Colonic mucosa (tissue), 4 donors: Measurements from ENCODE around the gene PLRG1. TPM values are rescaled to one million over a fixed set of nuclear protein-coding genes. Genes with fewer than 3 reads are reported as not detected.

ENCODE experiments used
- DNase-seq: peaks from one replicate; pipeline ENCODE4 v3.0.0-alpha.2; 2020
- H3K27ac ChIP-seq: fragments of 200-600 bp; one replicate; pipeline ENCODE4 v1.8.0; 2021
- H3K27me3 ChIP-seq: fragments of 200-600 bp; one replicate; pipeline ENCODE4 v1.8.0; 2021
- H3K36me3 ChIP-seq: fragments of 200-600 bp; one replicate; pipeline ENCODE4 v1.8.0; 2021
- H3K4me1 ChIP-seq: fragments of 200-600 bp; one replicate; pipeline ENCODE4 v1.8.0; 2021; ENCODE audit warnings: mild to moderate bottlenecking
- H3K4me3 ChIP-seq: fragments of 200-600 bp; one replicate; pipeline ENCODE4 v1.8.0; 2021
- H3K9ac ChIP-seq, 2 donors: one replicate each; pipeline ENCODE4 v1.7.0; 2013; ENCODE audit warnings: control low read depth in 2 of 2, low read depth in 2 of 2, low read length in 2 of 2
- H3K9me3 ChIP-seq: fragments of 200-600 bp; one replicate; pipeline ENCODE4 v1.8.0; 2021
- intact Hi-C: fragments of 100-400 bp; cut with DNase I; formaldehyde crosslinking; loops from one replicate; pipeline ENCODE4 v1.14.1; 2022
- total RNA-seq, 2 donors: library from RNA; stranded (reverse); fragmentation: NEBNext Ultra II Directional in 1 of 2; extraction: Animal tissue kit (Norgen Biotek cat#: 25700) in 1 of 2; gene quantifications; one replicate each; pipeline ENCODE4 v1.2.1, GENCODE V29; 2021
- TF ChIP-seq, protein P1 (sequence below): fragments of 200-600 bp; IDR thresholded peaks from one replicate; pipeline ENCODE4 v1.8.0; 2022; ENCODE audit warnings: antibody characterized with exemption, mild to moderate bottlenecking
- donor health status: healthy.
- donor health status: DM: no; HTN: no; CAD: no.
- donor health status: DM: no; HTN: no; CAD: no.

PLRG1 gene
- total RNA-seq, 2 donors from 2014 or later = 60.4 to 74.3 TPM

GRCh38 chr4:154516318-154517029, 33.7 kb downstream of the PLRG1 start:
- DNase-seq = no peak
- Histone ChIP-seq H3K27me3 (no peaks in the 10 kb centered on the region), H3K9me3 (no peaks in the 10 kb centered on the region), H3K4me1 (no peaks in the 10 kb centered on the region), H3K9ac (no peak overlapping the region), H3K27ac (no peak overlapping the region), H3K4me3 (no peak overlapping the region), H3K36me3 (no peaks in the 10 kb centered on the region)
- TF ChIP-seq, protein P1, sequence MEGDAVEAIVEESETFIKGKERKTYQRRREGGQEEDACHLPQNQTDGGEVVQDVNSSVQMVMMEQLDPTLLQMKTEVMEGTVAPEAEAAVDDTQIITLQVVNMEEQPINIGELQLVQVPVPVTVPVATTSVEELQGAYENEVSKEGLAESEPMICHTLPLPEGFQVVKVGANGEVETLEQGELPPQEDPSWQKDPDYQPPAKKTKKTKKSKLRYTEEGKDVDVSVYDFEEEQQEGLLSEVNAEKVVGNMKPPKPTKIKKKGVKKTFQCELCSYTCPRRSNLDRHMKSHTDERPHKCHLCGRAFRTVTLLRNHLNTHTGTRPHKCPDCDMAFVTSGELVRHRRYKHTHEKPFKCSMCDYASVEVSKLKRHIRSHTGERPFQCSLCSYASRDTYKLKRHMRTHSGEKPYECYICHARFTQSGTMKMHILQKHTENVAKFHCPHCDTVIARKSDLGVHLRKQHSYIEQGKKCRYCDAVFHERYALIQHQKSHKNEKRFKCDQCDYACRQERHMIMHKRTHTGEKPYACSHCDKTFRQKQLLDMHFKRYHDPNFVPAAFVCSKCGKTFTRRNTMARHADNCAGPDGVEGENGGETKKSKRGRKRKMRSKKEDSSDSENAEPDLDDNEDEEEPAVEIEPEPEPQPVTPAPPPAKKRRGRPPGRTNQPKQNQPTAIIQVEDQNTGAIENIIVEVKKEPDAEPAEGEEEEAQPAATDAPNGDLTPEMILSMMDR = no peak
- intact Hi-C loops = no loop called here

- intact Hi-C loops = no loop called here
- H3K9me3 ChIP-seq = no peaks in the 10 kb centered on the region
- H3K4me3 ChIP-seq = no peak overlapping the region
- no peak for DNase-seq
- no peaks in the 10 kb centered on the region for H3K4me1 ChIP-seq
- H3K27me3 ChIP-seq = no peaks in the 10 kb centered on the region
- no peaks in the 10 kb centered on the region for H3K36me3 ChIP-seq
- TF ChIP-seq, protein P1 = no peak
- H3K27ac ChIP-seq = no peak overlapping the region
- H3K9ac ChIP-seq = no peak overlapping the region
Observed at GRCh38 chr4:154511981-154512380, 38.2 kb downstream of the PLRG1 start.

- TF ChIP-seq, protein P1 = no peak
- Histone ChIP-seq H3K9me3 (no peaks in the 10 kb centered on the region), H3K27ac (no peak overlapping the region), H3K4me1 (no peaks in the 10 kb centered on the region), H3K9ac (no peak overlapping the region), H3K27me3 (no peaks in the 10 kb centered on the region), H3K4me3 (no peak overlapping the region), H3K36me3 (no peaks in the 10 kb centered on the region)
- no peak for DNase-seq
- intact Hi-C loops = no loop called here
Observed at GRCh38 chr4:154511548-154511947, 38.7 kb downstream of the PLRG1 start.

DNA sequence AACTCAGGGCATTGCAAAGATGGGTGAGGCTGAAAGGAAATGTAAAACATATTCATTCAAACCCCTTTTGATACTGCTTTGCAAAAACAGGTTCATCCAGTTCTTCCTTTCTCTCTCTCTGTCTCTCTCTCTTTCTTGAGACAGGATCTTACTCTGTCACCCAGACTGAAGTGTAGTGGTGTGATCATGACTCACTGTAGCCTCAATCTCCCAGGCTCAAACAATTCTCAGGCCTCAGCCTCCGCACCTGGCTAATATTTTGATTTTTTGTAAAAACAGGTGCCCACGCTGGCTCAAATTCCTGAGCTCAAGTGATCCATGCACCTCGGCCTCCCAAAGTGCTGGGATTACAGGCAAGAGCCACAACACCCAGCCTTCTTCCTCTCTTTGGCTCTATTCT, 43.0 kb downstream of the PLRG1 start:
- Histone ChIP-seq H3K9me3 (no peaks in the 10 kb centered on the region), H3K4me3 (no peak overlapping the region), H3K36me3 (no peaks in the 10 kb centered on the region), H3K27me3 (no peaks in the 10 kb centered on the region), H3K4me1 (no peaks in the 10 kb centered on the region), H3K27ac (no peak overlapping the region), H3K9ac (no peak overlapping the region)
- TF ChIP-seq, protein P1 = no peak
- intact Hi-C loops = loop anchor here (5.0 to 10.0 kb wide), 2 partner anchors 105 to 172 kb away; no protein-coding TSS in a partner anchor
- DNase-seq = no peak

GRCh38 chr4:154506253-154506652, 43.9 kb downstream of the PLRG1 start:
- H3K9me3 ChIP-seq = no peaks in the 10 kb centered on the region
- no peak for DNase-seq
- intact Hi-C loops = loop anchor here (5.0 to 10.0 kb wide), 2 partner anchors 104 to 171 kb away; no protein-coding TSS in a partner anchor
- no peaks in the 10 kb centered on the region for H3K27me3 ChIP-seq
- H3K4me3 ChIP-seq = no peak overlapping the region
- no peak overlapping the region for H3K9ac ChIP-seq
- no peak overlapping the region for H3K27ac ChIP-seq
- H3K36me3 ChIP-seq = no peaks in the 10 kb centered on the region
- H3K4me1 ChIP-seq = no peaks in the 10 kb centered on the region
- TF ChIP-seq, protein P1 = no peak
